Right lobe of liver (tissue), 6 donors: ENCODE results near the gene CCR4. TPM values are rescaled to one million over a fixed set of nuclear protein-coding genes. Genes with fewer than 3 reads are reported as not detected.
"Not testable (repeated sequence)": the region's sequence is repeated elsewhere in the genome, so short reads cannot be mapped to it uniquely, and the experiment has no call there.

Experiments
- ATAC-seq, 4 donors: fragments of 200-7000 bp; cut with Tn5 transposase; one replicate each; pipeline ENCODE4 v1.9.1; 2020; ENCODE audit warnings: mild to moderate bottlenecking in 4 of 4, moderate library complexity in 4 of 4
- DNase-seq, 3 donors: peaks; one replicate each; pipeline ENCODE4 v3.0.0-alpha.2; 2020
- H3K27ac ChIP-seq, 3 donors: fragments of 200-600 bp; one replicate each; pipeline ENCODE4 v1.8.0; 2022
- H3K27me3 ChIP-seq, 2 donors: fragments of 200-600 bp; one replicate each; pipeline ENCODE4 v1.8.0; 2022
- H3K36me3 ChIP-seq, 4 donors: fragments of 200-600 bp; sonication (generic) in 1 of 4; one replicate each; pipeline versions ENCODE4 v1.5.1 to v1.8.0; 2017 to 2022; ENCODE audit warnings: control low read depth in 1 of 4
- H3K4me1 ChIP-seq, 4 donors: fragments of 200-600 bp; sonication (generic) in 1 of 4; one replicate each; pipeline versions ENCODE4 v1.5.1 to v1.8.0; 2017 to 2022; ENCODE audit warnings: control low read depth in 1 of 4
- H3K4me3 ChIP-seq, 3 donors: fragments of 200-600 bp; one replicate each; pipeline ENCODE4 v1.8.0; 2022
- H3K9me3 ChIP-seq, 4 donors: fragments of 200-600 bp; sonication (generic) in 1 of 4; one replicate each; pipeline versions ENCODE4 v1.5.1 to v1.8.0; 2017 to 2022; ENCODE audit warnings: control low read depth in 1 of 4
- CTCF ChIP-seq, 4 donors: fragments of 200-600 bp in 3 of 4; fragments of 450-650 bp in 1 of 4; IDR thresholded peaks; one replicate each; pipeline versions ENCODE4 v1.5.1 to v1.8.0; 2016 to 2022; ENCODE audit warnings: antibody characterized with exemption in 4 of 4, mild to moderate bottlenecking in 2 of 4
- POLR2A ChIP-seq: fragments of 450-650 bp; IDR thresholded peaks from one replicate; pipeline ENCODE4 v1.6.1; 2017; ENCODE audit warnings: antibody characterized with exemption, mild to moderate bottlenecking
- WGBS: methylation state at CpG from one replicate; pipeline ENCODE4 v1.1.6; 2018; ENCODE audit warnings: low coverage, low lambda C conversion rate; ENCODE audit not compliant: insufficient coverage; ENCODE audit errors: missing lambda C conversion rate; 5-methylcytosine and 5-hydroxymethylcytosine counted together
- intact Hi-C, 2 donors: fragments of 100-400 bp; cut with DNase I; formaldehyde crosslinking; loops; one replicate each; pipeline versions ENCODE4 v1.11.2 to v1.14.1; 2022
- total RNA-seq, 6 experiments: library from RNA; depleted of rRNA in 2 of 6; stranded (reverse); fragments of >200 nt in 2 of 6; fragmentation: NEBNext Ultra II Directional in 3 of 6; extraction: Animal tissue kit (Norgen Biotek cat#: 25700) in 3 of 6; gene quantifications; one replicate each; pipeline versions ENCODE4 v1.1.0 to v1.2.4, GENCODE V29; 2016 to 2023
- donor health status: DM: no; HTN: yes; CAD: no.
- donor health status: DM: no; HTN: no; CAD: no.
- donor health status: DM: no; HTN: no; CAD: no.
- donor health status: DM: no; HTN: yes; CAD: no.
- donor health status: DM: no; HTN: yes; CAD: no.

CCR4 gene
- total RNA-seq, 6 experiments from 2014 or later, result 0.06 to 0.23 (median 0.11) TPM

- H3K36me3 ChIP-seq, result no peaks in the 10 kb centered on the region
- WGBS, result 79% methylated on average over 5 of the region's 6 CpGs
- no peak for TF ChIP-seq CTCF (IDR thresholded peaks at IDR 0.05)
- TF ChIP-seq POLR2A, result no peak
- DNase-seq, result no peak
- peak in 1 of 4 donors; percentile 35 for ATAC-seq
- no peak overlapping the region for H3K27ac ChIP-seq
- H3K4me1 ChIP-seq, result no peaks in the 10 kb centered on the region
- H3K4me3 ChIP-seq, result no peak overlapping the region
- H3K27me3 ChIP-seq, result no peaks in the 10 kb centered on the region
- H3K9me3 ChIP-seq, result no peaks in the 10 kb centered on the region
- intact Hi-C loops, result no loop called here
Measured at GRCh38 chr3:32975891-32976595, 24.6 kb downstream of the CCR4 start.

- no peaks in the 10 kb centered on the region for H3K9me3 ChIP-seq
- TF ChIP-seq POLR2A (no peak), CTCF (IDR thresholded peaks at IDR 0.05) (no peak)
- no peak for ATAC-seq
- no peak overlapping the region for H3K4me3 ChIP-seq
- DNase-seq, result no peak
- H3K4me1 ChIP-seq, result no peaks in the 10 kb centered on the region
- no peaks in the 10 kb centered on the region for H3K36me3 ChIP-seq
- intact Hi-C loops, result no loop called here
- H3K27ac ChIP-seq, result no peak overlapping the region
- H3K27me3 ChIP-seq, result no peaks in the 10 kb centered on the region
- 63% methylated on average over 10 of the region's 10 CpGs for WGBS
Measured at GRCh38 chr3:32977861-32978260, 26.4 kb downstream of the CCR4 start.

- Histone ChIP-seq H3K9me3 (no peaks in the 10 kb centered on the region), H3K27me3 (no peaks in the 10 kb centered on the region), H3K4me3 (no peak overlapping the region), H3K36me3 (no peaks in the 10 kb centered on the region), H3K27ac (no peak overlapping the region), H3K4me1 (no peaks in the 10 kb centered on the region)
- TF ChIP-seq CTCF (IDR thresholded peaks at IDR 0.05), result no peak
- TF ChIP-seq POLR2A, result no peak
- intact Hi-C loops, result no loop called here
- DNase-seq, result no peak
- ATAC-seq, result no peak
- 79% methylated on average over 5 of the region's 5 CpGs for WGBS
Measured at GRCh38 chr3:32978331-32978730, 26.9 kb downstream of the CCR4 start.

GRCh38 chr3:32983124-32983523, 31.7 kb downstream of the CCR4 start:
- intact Hi-C loops, result no loop called here
- no peak for TF ChIP-seq POLR2A
- TF ChIP-seq CTCF (IDR thresholded peaks at IDR 0.05), result no peak
- Histone ChIP-seq H3K4me3 (no peak overlapping the region), H3K9me3 (no peaks in the 10 kb centered on the region), H3K27ac (no peak overlapping the region), H3K4me1 (no peaks in the 10 kb centered on the region), H3K27me3 (no peaks in the 10 kb centered on the region), H3K36me3 (no peaks in the 10 kb centered on the region)
- ATAC-seq (no peak), DNase-seq (no peak)

- H3K27ac ChIP-seq, H3K9me3 ChIP-seq, intact Hi-C loops, H3K4me1 ChIP-seq, ATAC-seq, H3K4me3 ChIP-seq, H3K36me3 ChIP-seq, H3K27me3 ChIP-seq, DNase-seq: not testable (repeated sequence)
- 55% methylated on average over 2 of the region's 3 CpGs for WGBS
Measured at GRCh38 chr3:32984918-32985317, 33.5 kb downstream of the CCR4 start.
